Glutamatergic neuron (in vitro differentiated cells): ENCODE results near the gene UBTD1. TPM values are rescaled to one million over a fixed set of nuclear protein-coding genes. Genes with fewer than 3 reads are reported as not detected.

Experiments used
- DNase-seq: peaks from one replicate; pipeline ENCODE4 v3.0.0; 2022
- H3K27ac Mint-ChIP-seq: one replicate; pipeline ENCODE4 v1.8.0; 2020; ENCODE audit warnings: mild to moderate bottlenecking, mixed read lengths, inconsistent platforms; ENCODE audit not compliant: unreplicated experiment
- H3K27me3 Mint-ChIP-seq: one replicate; pipeline ENCODE4 v1.8.0; 2020; ENCODE audit warnings: mild to moderate bottlenecking, moderate library complexity, mixed read lengths, inconsistent platforms; ENCODE audit not compliant: unreplicated experiment
- H3K36me3 Mint-ChIP-seq: one replicate; pipeline ENCODE4 v1.8.0; 2020; ENCODE audit warnings: mild to moderate bottlenecking, mixed read lengths, inconsistent platforms; ENCODE audit not compliant: unreplicated experiment
- H3K4me1 Mint-ChIP-seq: one replicate; pipeline ENCODE4 v1.8.0; 2020; ENCODE audit warnings: mild to moderate bottlenecking, low read depth, mixed read lengths, inconsistent platforms; ENCODE audit not compliant: unreplicated experiment
- H3K4me3 Mint-ChIP-seq: one replicate; pipeline ENCODE4 v1.8.0; 2020; ENCODE audit warnings: mild to moderate bottlenecking, mixed read lengths, inconsistent platforms; ENCODE audit not compliant: unreplicated experiment
- H3K9me3 Mint-ChIP-seq: one replicate; pipeline ENCODE4 v1.8.0; 2020; ENCODE audit warnings: mild to moderate bottlenecking, moderate library complexity, mixed read lengths, inconsistent platforms; ENCODE audit not compliant: unreplicated experiment
- total RNA-seq: library from RNA; stranded (reverse); fragmentation: NEBNext Ultra II Directional; extraction: Animal tissue kit (Norgen Biotek cat#: 25700); gene quantifications from one replicate; pipeline ENCODE4 v1.2.1, GENCODE V29; 2021; ENCODE audit not compliant: unreplicated experiment
- TF ChIP-seq, protein P1 (sequence below): fragments of 200-600 bp; sonication (generic); IDR thresholded peaks from one replicate; pipeline ENCODE4 v1.5.0; 2021; ENCODE audit not compliant: partially characterized antibody, unreplicated experiment

The UBTD1 gene
- total RNA-seq, 1 donor from 2014 or later = 8.0 TPM

- no peaks in the 10 kb centered on the region for H3K4me1 Mint-ChIP-seq
- peaks cover 2% of the 10 kb centered on the region for H3K27me3 Mint-ChIP-seq
- H3K27ac Mint-ChIP-seq = no peak overlapping the region
- DNase-seq = no peak
- peaks cover 6% of the 10 kb centered on the region for H3K36me3 Mint-ChIP-seq
- no peak overlapping the region for H3K4me3 Mint-ChIP-seq
- peaks cover 2% of the 10 kb centered on the region for H3K9me3 Mint-ChIP-seq
- TF ChIP-seq, protein P1, sequence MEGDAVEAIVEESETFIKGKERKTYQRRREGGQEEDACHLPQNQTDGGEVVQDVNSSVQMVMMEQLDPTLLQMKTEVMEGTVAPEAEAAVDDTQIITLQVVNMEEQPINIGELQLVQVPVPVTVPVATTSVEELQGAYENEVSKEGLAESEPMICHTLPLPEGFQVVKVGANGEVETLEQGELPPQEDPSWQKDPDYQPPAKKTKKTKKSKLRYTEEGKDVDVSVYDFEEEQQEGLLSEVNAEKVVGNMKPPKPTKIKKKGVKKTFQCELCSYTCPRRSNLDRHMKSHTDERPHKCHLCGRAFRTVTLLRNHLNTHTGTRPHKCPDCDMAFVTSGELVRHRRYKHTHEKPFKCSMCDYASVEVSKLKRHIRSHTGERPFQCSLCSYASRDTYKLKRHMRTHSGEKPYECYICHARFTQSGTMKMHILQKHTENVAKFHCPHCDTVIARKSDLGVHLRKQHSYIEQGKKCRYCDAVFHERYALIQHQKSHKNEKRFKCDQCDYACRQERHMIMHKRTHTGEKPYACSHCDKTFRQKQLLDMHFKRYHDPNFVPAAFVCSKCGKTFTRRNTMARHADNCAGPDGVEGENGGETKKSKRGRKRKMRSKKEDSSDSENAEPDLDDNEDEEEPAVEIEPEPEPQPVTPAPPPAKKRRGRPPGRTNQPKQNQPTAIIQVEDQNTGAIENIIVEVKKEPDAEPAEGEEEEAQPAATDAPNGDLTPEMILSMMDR = no peak
These were observed 64.6 kb downstream of the UBTD1 start for GRCh38 chr10:97563337-97563736.

DNA sequence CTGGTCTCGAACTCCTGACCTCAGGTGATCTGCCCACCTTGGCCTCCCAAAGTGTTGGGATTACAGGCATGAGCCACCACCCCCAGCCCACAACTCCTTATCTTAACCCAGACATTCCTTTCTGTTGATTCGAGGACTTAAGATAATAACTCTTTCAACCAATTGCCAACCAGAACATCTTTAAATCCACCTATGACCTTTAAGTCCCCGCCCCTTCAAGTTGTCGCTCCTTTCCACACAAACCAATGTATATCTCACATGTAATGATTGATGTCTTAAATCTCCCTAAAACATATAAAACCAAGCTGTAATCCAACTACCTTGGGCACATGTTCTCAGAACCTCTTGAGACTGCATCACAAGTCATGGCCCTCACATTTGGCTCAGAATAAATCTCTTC lies 66.1 kb downstream of the UBTD1 start:
- TF ChIP-seq, protein P1 = no peak
- Mint-ChIP-seq H3K36me3 (peaks cover 6% of the 10 kb centered on the region), H3K9me3 (peaks cover 2% of the 10 kb centered on the region), H3K27ac (no peak overlapping the region), H3K27me3 (peaks cover 5% of the 10 kb centered on the region), H3K4me3 (no peak overlapping the region), H3K4me1 (no peaks in the 10 kb centered on the region)
- DNase-seq = no peak

DNA sequence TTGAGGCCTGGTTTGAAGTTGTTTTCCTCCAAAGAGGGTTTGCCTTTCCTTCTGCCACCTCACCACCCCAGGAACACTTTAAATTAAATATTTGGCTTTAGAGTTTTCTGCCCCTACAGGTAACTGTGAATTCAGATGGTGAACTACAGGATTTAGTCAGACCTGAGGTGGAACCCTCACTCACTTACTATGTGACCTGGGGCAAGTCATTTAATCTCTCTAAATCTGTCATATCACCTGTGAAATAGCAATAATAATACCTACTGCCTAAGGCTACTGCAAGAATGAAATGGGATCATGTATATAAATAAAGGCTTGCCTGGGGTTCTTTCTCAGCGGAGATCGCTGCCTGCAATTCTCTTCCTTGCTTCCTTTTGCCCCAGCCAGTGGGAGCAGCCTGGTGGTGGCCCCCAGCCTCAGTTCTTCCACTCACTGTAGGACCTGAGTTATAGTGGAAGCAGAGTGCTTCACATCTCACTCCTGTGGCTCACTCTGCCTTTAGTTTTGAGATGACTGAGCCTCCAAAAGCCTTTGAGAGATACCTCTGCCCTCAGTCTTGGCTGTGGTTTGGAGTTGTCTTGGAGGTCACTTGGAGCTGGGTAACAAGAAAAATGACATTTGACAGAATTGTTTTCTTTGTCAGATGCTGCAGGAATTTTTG lies 67.7 kb downstream of the UBTD1 start:
- TF ChIP-seq, protein P1 = no peak
- Mint-ChIP-seq H3K9me3 (peaks cover 3% of the 10 kb centered on the region), H3K36me3 (peaks cover 5% of the 10 kb centered on the region), H3K27me3 (peaks cover 4% of the 10 kb centered on the region), H3K4me1 (peaks cover 5% of the 10 kb centered on the region), H3K27ac (no peak overlapping the region), H3K4me3 (no peak overlapping the region)
- no peak for DNase-seq

GRCh38 chr10:97567891-97568290 lies 69.2 kb downstream of the UBTD1 start:
- Mint-ChIP-seq H3K36me3 (no peaks in the 10 kb centered on the region), H3K4me3 (no peak overlapping the region), H3K27ac (no peak overlapping the region), H3K9me3 (peaks cover 3% of the 10 kb centered on the region), H3K27me3 (peaks cover 6% of the 10 kb centered on the region), H3K4me1 (peaks cover 5% of the 10 kb centered on the region)
- no peak for DNase-seq
- TF ChIP-seq, protein P1 = no peak

DNA sequence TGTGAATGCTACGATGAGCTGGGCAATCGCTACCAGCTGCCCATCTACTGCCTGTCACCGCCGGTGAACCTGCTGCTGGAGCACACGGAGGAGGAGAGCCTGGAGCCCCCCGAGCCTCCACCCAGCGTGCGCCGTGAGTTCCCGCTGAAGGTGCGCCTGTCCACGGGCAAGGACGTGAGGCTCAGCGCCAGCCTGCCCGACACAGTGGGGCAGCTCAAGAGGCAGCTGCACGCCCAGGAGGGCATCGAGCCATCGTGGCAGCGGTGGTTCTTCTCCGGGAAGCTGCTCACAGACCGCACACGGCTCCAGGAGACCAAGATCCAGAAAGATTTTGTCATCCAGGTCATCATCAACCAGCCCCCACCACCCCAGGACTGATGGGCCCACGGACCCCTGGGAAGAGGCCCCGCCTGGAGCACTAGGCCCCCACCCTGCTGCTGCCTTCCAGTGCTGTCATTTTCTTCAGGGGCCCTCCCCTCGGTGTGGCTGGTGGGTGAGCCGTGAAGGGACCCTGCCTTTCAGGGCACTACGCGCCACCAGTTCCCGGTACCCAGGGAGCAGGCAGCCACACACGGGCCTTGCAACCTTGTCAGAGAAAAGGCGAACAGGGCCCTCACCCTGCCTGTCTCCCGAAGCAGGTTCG lies 71.5 kb downstream of the UBTD1 start:
- TF ChIP-seq, protein P1 = no peak
- Mint-ChIP-seq H3K4me3 (no peak overlapping the region), H3K27ac (no peak overlapping the region), H3K36me3 (no peaks in the 10 kb centered on the region), H3K4me1 (peaks cover 5% of the 10 kb centered on the region), H3K9me3 (peaks cover 3% of the 10 kb centered on the region), H3K27me3 (peaks cover 14% of the 10 kb centered on the region)
- no peak for DNase-seq
